Measurements from ENCODE around the gene LRIT1. TPM values are rescaled to one million over a fixed set of nuclear protein-coding genes. Genes with fewer than 3 reads are reported as not detected.

LRIT1 gene, protein sequence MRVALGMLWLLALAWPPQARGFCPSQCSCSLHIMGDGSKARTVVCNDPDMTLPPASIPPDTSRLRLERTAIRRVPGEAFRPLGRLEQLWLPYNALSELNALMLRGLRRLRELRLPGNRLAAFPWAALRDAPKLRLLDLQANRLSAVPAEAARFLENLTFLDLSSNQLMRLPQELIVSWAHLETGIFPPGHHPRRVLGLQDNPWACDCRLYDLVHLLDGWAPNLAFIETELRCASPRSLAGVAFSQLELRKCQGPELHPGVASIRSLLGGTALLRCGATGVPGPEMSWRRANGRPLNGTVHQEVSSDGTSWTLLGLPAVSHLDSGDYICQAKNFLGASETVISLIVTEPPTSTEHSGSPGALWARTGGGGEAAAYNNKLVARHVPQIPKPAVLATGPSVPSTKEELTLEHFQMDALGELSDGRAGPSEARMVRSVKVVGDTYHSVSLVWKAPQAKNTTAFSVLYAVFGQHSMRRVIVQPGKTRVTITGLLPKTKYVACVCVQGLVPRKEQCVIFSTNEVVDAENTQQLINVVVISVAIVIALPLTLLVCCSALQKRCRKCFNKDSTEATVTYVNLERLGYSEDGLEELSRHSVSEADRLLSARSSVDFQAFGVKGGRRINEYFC
- total RNA-seq: not detected in 2 replicates

DNA sequence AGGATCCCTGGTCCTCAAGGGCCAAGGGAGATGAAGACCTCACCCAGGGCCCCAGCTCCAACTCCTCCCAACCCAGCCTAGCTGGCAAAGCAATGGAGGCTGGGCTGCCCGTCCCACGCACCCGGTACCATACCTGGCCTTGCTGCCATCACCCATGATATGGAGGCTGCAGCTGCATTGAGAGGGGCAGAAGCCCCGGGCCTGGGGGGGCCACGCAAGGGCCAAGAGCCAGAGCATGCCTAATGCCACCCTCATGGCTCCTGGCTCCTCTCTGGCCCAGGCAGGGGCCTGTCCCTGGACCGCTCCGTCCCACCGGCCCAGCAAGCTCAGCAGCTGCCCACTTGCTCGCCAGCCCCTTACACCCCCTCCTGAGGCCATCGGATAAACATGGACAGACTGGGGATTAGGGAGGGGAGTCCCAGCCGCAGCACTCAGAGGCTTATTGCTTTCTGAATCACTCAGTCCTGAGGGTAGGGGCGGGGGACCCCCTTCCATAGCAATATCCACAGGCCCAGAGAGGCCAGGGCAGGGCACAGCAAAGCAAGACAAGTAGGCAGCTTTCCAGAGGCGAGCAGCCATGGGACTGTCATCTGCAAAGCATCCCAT, at the start of gene LRIT1:
Gene LRIT1, minus strand, starts transcription at position 362 of the 606 bp plus-strand sequence. Its CDS starts 107 bp downstream, at position 255.

DNA sequence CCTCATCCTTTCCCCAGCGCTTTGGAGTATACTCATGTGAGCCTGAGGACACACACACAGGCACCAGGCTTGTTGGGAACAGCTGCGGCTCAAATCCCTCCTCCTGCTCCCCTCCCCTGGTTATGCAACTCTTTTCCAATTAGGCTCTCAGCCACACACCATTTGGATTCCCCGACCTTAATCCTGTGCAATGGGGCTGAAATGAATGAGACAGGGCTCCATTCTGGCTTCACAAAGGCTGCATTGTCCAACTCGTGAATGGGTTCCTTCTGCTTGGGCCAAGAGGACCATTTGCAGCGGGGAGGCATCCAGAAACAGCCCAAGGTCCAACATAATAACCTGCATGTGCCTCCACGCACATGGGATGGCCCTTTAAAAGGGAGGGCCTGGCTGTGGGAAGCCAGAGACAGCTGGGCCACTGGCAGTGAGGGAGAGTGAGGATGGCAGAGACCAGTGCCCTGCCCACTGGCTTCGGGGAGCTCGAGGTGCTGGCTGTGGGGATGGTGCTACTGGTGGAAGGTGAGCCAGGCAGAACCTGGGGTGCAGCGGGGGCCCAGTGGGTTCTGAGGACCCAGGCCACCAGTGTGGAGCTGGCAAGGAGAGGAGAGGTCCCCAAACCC, 3.4 kb upstream of the LRIT1 start, which contains the start of gene RGR:
Gene RGR, plus strand, starts transcription at position 403 of the 620 bp plus-strand sequence. Its CDS starts 38 bp downstream, at position 441.

DNA sequence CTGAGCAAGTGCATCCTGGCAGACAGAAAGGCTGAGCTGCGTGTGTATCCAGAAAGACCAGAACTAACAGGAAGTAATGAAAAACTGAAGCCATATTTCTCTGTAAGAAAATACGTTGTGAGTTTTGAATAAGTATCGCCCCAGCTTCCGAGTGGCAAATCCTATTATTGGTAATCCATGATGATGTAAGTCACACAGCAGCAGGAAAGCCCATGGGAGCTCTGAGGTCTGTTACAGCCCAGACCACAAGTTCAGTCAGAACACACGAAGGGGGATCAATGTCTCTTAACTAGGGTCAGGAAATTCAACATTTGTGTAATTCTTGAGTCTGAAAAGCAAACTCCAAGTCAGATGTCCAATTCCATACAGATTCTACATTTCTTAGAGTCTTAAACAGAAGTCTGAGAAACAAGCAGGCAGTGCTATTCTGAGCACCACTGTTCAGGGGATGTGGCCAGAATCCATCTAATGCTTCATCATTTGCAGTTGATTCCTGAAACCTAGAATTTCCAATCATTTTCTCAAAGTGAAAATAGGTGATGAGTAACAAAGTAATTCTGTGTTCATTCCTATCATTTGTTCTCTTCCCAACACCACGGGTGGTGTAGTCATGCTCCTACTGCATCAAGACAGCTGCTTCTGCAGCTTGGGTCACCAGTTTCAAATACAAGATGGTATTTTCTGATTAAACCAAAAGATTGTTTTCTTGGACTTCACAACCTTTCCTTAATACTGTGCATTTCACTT, 15.7 kb downstream of the LRIT1 start, which contains the start of gene LRIT2:
Gene LRIT2, minus strand, starts transcription at position 118 of the 747 bp plus-strand sequence. Its CDS starts 24 bp downstream, at position 94.

DNA sequence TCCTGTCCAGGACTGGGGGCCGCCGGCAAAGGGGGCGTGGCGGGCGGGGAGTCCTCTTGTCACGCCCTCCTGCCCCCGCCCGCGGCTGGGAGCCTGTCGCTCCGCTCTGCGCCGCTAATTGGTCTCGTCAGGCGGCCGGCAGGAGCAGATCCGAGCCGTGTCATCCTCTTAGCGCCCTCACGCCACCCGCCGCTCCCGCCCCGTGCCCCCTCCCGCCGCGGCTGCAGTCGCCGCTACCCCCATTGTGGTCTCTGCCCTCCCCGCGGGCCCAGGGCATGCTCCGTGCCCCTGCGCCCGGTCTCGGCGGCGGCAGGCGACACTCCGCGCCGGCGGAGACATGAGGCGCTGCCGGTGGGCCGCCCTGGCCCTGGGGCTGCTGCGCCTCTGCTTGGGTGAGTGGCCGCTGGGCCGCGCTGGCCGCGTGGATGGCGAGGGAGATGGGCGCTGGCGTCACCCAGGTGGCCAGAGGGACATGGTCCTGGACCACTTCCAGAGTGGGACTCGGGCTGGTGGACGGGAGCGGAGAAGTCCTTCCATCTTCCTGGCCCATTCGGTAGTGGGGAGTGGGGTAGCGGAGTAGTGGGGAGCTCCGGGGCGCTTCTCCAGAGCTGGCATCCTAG, 46.8 kb downstream of the LRIT1 start, which contains the start of gene CDHR1:
Gene CDHR1, plus strand, starts transcription at position 114 of the 620 bp plus-strand sequence. Its CDS starts 224 bp downstream, at position 338.

Other genes starting within 250 kb of the LRIT1 start
- gene GHITM, start 102.0 kb downstream of the LRIT1 start, total RNA-seq: 132 and 143 TPM in 2 replicates
- not detected in 2 replicates for gene GPR15LG, start 67.7 kb downstream of the LRIT1 start, total RNA-seq
- 0.20 TPM in 1 of 2 replicates, not detected in the other for gene CDHR1, start 47.0 kb downstream of the LRIT1 start, total RNA-seq
- not detected in 2 replicates for gene LRIT2, start 16.0 kb downstream of the LRIT1 start, total RNA-seq
- gene RGR, start 3.5 kb upstream of the LRIT1 start, total RNA-seq: not detected in 2 replicates
- 19.1 and 27.0 TPM in 2 replicates for gene CCSER2, start 87.0 kb upstream of the LRIT1 start, total RNA-seq

Data from subcutaneous preadipocyte (primary cell).